Activated B cell treated with CpG ODN at 0.5 μM for 24 hours (primary cell): Measurements from ENCODE around the gene RNF125. TPM values are rescaled to one million over a fixed set of nuclear protein-coding genes. Genes with fewer than 3 reads are reported as not detected.
A peak's percentile ranks its signal among the peaks of the same experiment; 100 is the strongest.
"Not testable (repeated sequence)": the region's sequence is repeated elsewhere in the genome, so short reads cannot be mapped to it uniquely, and the experiment has no call there.

Source experiments
- ATAC-seq: fragments of 200-7000 bp; cut with Tn5 transposase; one replicate; pipeline ENCODE4 v1.10.0; 2021; ENCODE audit warnings: low read depth, mild to moderate bottlenecking, moderate library complexity
- CTCF ChIA-PET: fragments of 350-600 bp; sonication (Branson Sonifier 250); formaldehyde crosslinking; loops from one replicate; lab custom pipeline; 2021; ENCODE audit warnings: antibody characterized with exemption; lab: Charles Lee
- POLR2A ChIA-PET: fragments of 350-600 bp; sonication (Branson Sonifier 250); formaldehyde crosslinking; loops from one replicate; lab custom pipeline; 2021; ENCODE audit warnings: antibody characterized with exemption; lab: Charles Lee
- DNase-seq: peaks from one replicate; pipeline ENCODE4 v3.0.0; 2022
- H3K27ac Mint-ChIP-seq: one replicate; pipeline ENCODE4 v1.8.0; 2020; ENCODE audit warnings: mixed read lengths
- H3K27me3 Mint-ChIP-seq: one replicate; pipeline ENCODE4 v1.8.0; 2021; ENCODE audit warnings: mixed read lengths
- H3K36me3 Mint-ChIP-seq: one replicate; pipeline ENCODE4 v1.8.0; 2021; ENCODE audit warnings: low read depth, mixed read lengths
- H3K4me1 Mint-ChIP-seq: one replicate; pipeline ENCODE4 v1.8.0; 2021; ENCODE audit warnings: mixed read lengths
- H3K4me3 Mint-ChIP-seq: one replicate; pipeline ENCODE4 v1.8.0; 2020; ENCODE audit warnings: mild to moderate bottlenecking, mixed read lengths
- H3K9me3 Mint-ChIP-seq: one replicate; pipeline ENCODE4 v1.8.0; 2020; ENCODE audit warnings: mixed read lengths
- intact Hi-C: fragments of 100-400 bp; cut with micrococcal nuclease; formaldehyde crosslinking; loops from one replicate; pipeline ENCODE4 v1.15.1; 2024
- total RNA-seq: library from RNA; stranded (reverse); gene quantifications from 2 replicates; pipeline ENCODE4 v1.2.3, GENCODE V29; 2022
- TF ChIP-seq, protein P1 (sequence below): fragments of 200-600 bp; IDR thresholded peaks from one replicate; pipeline ENCODE4 v1.8.0; 2022; ENCODE audit warnings: antibody characterized with exemption, mild to moderate bottlenecking

Gene RNF125
- total RNA-seq, 1 donor from 2014 or later, result 2.1 TPM

DNA sequence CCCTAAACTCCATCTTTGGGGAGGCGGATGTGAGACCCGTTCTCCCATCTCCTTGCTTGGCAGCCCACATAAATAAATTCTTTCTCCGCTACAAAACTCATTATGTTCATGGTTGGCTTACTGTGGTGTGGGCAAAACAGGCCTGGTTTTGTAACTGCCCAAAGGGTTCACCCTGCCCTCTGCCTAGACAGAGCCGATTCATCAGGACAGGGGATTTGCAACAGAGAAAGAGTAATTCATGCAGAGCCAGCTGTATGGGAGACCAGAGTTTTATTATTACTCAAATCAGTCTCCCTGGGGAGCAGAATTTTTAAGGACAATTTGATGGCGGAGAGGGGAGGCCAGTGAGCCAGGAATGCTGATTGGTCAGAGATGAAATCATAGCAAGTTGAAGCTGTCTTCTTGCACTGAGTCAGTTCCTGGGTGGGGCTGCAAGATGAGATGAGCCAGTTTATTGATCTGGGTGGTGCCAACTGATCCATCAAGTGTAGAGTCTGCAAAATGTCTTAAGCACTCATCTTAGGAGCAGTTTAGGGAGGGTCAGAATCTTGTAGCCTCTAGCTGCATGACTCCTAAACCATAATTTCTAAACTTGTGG, 8.4 kb upstream of the RNF125 start:
- Mint-ChIP-seq H3K4me1 (no peaks in the 10 kb centered on the region), H3K4me3 (no peak overlapping the region), H3K27ac (no peak overlapping the region), H3K36me3 (no peaks in the 10 kb centered on the region), H3K27me3 (no peaks in the 10 kb centered on the region), H3K9me3 (no peaks in the 10 kb centered on the region)
- TF ChIP-seq, protein P1, sequence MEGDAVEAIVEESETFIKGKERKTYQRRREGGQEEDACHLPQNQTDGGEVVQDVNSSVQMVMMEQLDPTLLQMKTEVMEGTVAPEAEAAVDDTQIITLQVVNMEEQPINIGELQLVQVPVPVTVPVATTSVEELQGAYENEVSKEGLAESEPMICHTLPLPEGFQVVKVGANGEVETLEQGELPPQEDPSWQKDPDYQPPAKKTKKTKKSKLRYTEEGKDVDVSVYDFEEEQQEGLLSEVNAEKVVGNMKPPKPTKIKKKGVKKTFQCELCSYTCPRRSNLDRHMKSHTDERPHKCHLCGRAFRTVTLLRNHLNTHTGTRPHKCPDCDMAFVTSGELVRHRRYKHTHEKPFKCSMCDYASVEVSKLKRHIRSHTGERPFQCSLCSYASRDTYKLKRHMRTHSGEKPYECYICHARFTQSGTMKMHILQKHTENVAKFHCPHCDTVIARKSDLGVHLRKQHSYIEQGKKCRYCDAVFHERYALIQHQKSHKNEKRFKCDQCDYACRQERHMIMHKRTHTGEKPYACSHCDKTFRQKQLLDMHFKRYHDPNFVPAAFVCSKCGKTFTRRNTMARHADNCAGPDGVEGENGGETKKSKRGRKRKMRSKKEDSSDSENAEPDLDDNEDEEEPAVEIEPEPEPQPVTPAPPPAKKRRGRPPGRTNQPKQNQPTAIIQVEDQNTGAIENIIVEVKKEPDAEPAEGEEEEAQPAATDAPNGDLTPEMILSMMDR, result no peak
- ATAC-seq, result no peak
- DNase-seq, result no peak
- intact Hi-C loops, result loop anchor here (10.0 kb wide), 1 partner anchor 465 kb away; the partner anchor contains the start of gene GAREM1
- ChIA-PET POLR2A (no interaction called here), CTCF (no interaction called here)

DNA sequence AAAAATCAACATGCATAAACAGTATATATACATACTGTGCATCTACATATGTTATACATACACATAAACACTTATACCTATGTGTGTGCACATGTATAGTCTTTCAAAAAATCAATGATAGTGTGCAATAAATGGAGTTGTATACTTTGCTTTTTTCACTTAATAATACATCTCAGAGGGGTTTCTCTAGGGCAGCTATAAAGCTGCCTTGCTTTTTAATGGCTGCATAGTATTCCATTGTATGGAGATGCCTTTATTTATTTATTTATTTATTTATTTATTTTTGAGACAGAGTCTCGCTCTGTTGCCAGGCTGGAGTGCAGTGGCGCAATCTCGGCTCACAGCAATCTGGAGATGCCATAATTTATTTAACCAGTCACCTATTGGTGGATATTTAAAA, 7.4 kb upstream of the RNF125 start:
- no peak for DNase-seq

DNA sequence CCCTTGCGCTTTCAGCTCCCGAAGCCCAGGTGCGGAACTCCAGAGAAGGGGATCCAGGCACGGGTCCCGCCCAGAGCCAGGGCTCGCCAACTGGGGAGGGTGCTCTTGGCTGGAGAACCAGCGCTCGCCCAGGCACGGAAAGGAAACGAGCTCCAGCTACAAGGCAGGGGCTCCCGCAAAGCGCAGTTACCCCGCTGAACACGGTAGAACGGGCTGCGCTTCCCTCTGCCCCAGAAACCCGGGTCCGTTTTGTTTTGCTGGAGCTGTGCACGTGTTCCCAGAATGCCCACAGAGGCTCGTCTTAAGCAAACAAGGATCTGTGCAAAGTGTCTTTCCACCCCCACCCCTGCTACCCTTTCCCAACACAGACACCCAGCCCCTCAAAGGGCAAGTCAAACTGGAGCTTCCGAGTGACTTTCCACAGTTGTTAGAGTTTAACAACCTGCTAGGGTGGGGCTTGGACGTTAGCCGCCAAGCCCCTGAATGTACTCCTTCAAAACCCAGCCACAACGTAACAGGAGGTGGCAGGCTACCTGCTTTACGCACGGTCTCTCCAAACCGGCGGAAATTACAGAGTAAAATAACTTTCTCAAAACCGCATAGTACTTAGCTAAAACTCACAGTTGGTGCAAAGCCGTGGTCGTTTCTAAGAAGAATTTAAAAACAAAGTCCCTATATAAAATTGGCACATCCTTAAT, 775 bp downstream of the RNF125 start:
- Mint-ChIP-seq H3K9me3 (no peaks in the 10 kb centered on the region), H3K27ac (peak overlapping the region; percentile 89), H3K36me3 (peaks cover 5% of the 10 kb centered on the region), H3K4me3 (peak overlapping the region; percentile 93), H3K27me3 (no peaks in the 10 kb centered on the region), H3K4me1 (peaks cover 21% of the 10 kb centered on the region)
- ATAC-seq (peak; percentile 9), DNase-seq (peak; percentile 37)
- ChIA-PET POLR2A (interaction anchor here (0.6 to 2.6 kb wide), 12 partner anchors 21 to 754 kb away, joined by 3 to 85 read pairs (median 9); partner anchors contain the start of genes KLHL14, RNF138 and TRAPPC8), CTCF (interaction anchor here (0.7 to 2.5 kb wide), 8 partner anchors 29 to 138 kb away, joined by 3 to 25 read pairs (median 4); partner anchors contain the start of gene TRAPPC8)
- TF ChIP-seq, protein P1, result no peak
- intact Hi-C loops, result loop anchor here (1.0 to 10.0 kb wide), 4 partner anchors 23 to 455 kb away; partner anchors contain the start of gene GAREM1

More for the DNA sequence above, 7.4 kb upstream of the RNF125 start:
- CTCF ChIA-PET, result no interaction called here
- intact Hi-C loops, result loop anchor here (10.0 kb wide), 1 partner anchor 464 kb away; the partner anchor contains the start of gene GAREM1
- TF ChIP-seq, protein P1, result no peak
- Mint-ChIP-seq H3K4me1 (no peaks in the 10 kb centered on the region), H3K4me3 (no peak overlapping the region), H3K27me3 (no peaks in the 10 kb centered on the region), H3K36me3 (no peaks in the 10 kb centered on the region), H3K27ac (no peak overlapping the region), H3K9me3 (no peaks in the 10 kb centered on the region)
- ATAC-seq, result no peak
- POLR2A ChIA-PET, result no interaction called here

DNA sequence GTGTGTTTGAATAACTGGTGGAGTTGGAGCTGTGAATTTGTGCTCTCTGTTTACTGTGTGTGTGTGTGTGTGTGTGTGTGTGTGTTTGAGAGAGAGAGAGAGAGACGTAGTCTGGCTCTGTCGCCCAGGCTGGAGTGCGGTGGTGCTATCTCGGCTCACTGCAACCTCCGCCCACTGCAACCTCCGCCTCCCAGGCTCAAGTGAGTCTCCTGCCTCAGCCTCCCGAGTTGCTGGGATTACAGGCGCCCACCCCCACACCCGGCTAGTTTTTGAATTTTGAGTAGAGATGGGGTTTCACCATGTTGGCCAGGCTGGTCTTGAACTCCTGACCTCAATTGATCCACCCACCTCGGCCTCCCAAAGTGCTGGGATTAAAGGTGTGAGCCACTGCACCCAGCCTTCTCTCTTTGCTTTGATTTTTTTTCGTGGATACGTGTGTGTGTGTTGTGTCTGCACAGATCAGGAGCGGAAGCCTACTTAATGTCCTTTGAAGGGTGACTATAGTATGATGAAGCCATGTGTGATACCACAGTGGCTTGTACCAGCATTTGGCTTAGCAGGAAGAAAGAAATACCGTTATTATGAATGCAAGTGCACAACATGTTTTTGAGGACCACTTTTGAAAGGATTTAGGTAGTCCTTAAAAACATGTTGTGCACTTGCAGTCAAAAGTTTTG, 1.5 kb downstream of the RNF125 start:
- CTCF ChIA-PET, result interaction anchor here (0.7 to 2.5 kb wide), 6 partner anchors 28 to 77 kb away, joined by 3 to 25 read pairs (median 4); partner anchors contain the start of gene TRAPPC8
- not testable (repeated sequence) for H3K36me3 Mint-ChIP-seq, H3K27me3 Mint-ChIP-seq, H3K9me3 Mint-ChIP-seq, ATAC-seq, DNase-seq
- peaks cover 23% of the 10 kb centered on the region for H3K4me1 Mint-ChIP-seq
- H3K27ac Mint-ChIP-seq, result peak overlapping the region; percentile 89
- H3K4me3 Mint-ChIP-seq, result peak overlapping the region; percentile 93
- intact Hi-C loops, result loop anchor here (1.0 to 10.0 kb wide), 4 partner anchors 22 to 455 kb away; partner anchors contain the start of gene GAREM1
- POLR2A ChIA-PET, result interaction anchor here (0.6 to 2.6 kb wide), 8 partner anchors 20 to 77 kb away, joined by 3 to 85 read pairs (median 10); partner anchors contain the start of genes RNF138 and TRAPPC8
